AML-193 (cell line): ENCODE results near the gene PRKCQ.

Experiments
- DNase-seq, 2 experiments: peaks; one replicate each; lab custom pipeline; 2025; lab: John Stamatoyannopoulos, UW

The PRKCQ gene

GRCh38 chr10:6579904-6580278 lies at the start of gene PRKCQ:
PRKCQ (minus strand) TSS chr10:6580276; CDS start chr10:6515135, 65,141 bp downstream.
- no peak for DNase-seq

GRCh38 chr10:6625428-6625827 lies 45.4 kb upstream of the PRKCQ start:
- DNase-seq = no peak

GRCh38 chr10:6624392-6624791 lies 44.3 kb upstream of the PRKCQ start:
- no peak for DNase-seq

GRCh38 chr10:6622921-6623320 lies 42.8 kb upstream of the PRKCQ start:
- no peak for DNase-seq

DNA sequence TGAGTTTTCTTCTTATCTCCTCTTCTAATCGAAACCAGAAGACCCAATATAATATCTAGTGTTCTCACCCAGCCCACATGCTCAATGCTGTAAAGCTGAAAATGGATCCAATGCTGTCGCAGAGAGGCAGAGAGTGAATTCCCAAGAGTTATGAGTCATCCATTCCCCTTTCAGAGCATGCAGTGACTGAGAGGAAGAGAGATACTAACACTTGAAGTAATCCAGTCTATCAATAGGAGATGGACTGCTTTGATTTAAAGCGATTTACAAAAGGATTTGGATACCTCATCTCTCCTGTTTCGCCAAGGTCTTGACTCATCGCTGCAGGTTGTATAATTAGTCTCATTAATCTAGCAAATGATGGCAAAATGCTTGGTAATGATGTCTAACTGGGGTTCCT lies 41.5 kb upstream of the PRKCQ start:
- DNase-seq = no peak

GRCh38 chr10:6619660-6620059 lies 39.6 kb upstream of the PRKCQ start:
- no peak for DNase-seq

GRCh38 chr10:6618340-6618739 lies 38.3 kb upstream of the PRKCQ start:
- no peak for DNase-seq

DNA sequence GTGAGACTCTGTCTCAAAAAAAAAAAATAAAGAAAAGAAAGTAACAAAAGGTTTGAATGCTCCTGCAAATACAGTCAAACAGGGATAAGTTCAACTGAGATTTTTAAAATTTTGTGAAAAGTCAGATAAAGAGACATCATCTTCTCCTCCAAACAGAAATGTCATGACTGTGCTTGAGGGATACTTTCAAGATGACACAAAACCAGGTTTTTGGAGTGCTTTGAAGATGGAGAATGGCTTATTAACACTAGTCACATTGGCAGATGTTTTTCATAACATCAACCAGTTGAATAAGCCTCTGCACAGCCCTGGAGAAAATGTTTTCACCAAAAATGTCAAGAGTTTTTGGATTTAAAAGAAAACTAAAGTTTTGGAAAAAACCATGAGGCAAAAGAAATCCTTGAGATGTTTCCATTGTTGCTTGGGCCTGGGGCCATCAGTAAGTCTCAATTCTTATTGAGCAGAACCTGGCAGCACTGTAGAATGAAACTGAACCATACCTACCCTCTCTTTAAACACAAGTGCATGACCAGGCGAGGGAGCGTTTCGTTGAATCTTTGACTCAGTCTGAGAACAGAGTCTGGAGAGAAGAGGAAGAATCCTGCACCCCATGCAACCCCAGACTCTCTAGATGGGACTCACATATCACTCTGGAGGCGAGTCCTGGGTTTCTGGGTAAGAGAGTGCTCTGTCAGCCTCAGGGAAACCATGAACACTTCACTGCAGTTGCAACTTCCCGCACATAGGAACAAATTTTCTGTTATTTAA lies 37.4 kb upstream of the PRKCQ start:
- DNase-seq = no peak

- no peak for DNase-seq
Observed at GRCh38 chr10:6615971-6616370, 35.9 kb upstream of the PRKCQ start.

GRCh38 chr10:6612371-6612770 lies 32.3 kb upstream of the PRKCQ start:
- no peak for DNase-seq

GRCh38 chr10:6610647-6611046 lies 30.6 kb upstream of the PRKCQ start:
- no peak for DNase-seq

- no peak for DNase-seq
Observed at GRCh38 chr10:6609625-6610024, 29.5 kb upstream of the PRKCQ start.

GRCh38 chr10:6607778-6608177 lies 27.7 kb upstream of the PRKCQ start:
- no peak for DNase-seq

DNA sequence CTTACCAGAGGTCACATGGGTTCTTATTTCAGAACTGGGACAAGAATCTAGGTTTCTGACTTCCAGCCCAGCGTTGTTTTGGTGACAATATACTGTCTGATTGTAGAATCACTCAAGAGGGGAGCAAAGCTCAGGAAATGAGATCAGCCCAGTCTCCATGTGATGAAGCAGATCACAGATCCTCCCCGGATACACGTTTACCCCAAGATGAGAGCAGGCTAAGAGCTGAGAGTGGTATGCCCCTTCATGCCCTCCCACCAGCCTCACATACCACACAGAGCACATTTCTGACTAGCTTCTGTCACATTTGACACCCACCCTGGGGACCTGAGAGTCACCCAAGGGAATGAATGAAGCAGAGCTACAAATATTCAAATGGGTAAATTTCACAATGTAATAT lies 27.1 kb upstream of the PRKCQ start:
- no peak for DNase-seq

- DNase-seq = no peak
Observed at GRCh38 chr10:6603142-6604125, 23.4 kb upstream of the PRKCQ start.

- no peak for DNase-seq
Observed at GRCh38 chr10:6602700-6603084, 22.6 kb upstream of the PRKCQ start.

GRCh38 chr10:6602026-6602699 lies 22.1 kb upstream of the PRKCQ start:
- DNase-seq = no peak

DNA sequence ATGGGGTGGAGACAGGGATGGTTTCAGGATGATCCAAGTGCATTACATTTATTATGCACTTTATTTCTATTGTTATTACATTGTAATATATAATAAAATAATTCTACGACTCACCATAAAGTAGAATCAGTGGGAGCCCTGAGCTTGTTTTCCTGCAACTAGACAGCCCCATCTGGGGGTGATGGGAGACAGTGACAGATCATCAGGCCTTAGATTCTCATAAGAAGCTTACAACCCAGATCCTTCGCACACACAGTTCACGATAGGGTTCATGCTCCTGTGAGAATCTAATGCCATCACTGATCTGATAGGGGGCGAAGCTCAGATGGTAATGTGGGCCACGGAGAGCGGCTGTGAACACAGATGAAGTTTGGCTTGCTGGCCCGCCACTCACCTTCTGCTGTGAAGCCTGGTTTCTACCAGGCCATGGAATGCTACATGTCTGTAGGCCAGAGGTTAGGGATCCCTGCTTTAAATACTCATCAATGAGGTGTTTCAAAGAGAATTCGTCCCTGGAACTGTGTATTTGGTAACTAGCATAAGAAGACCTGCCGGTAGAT lies 21.2 kb upstream of the PRKCQ start:
- DNase-seq = no peak

- no peak for DNase-seq
Observed at GRCh38 chr10:6600224-6600987, 20.3 kb upstream of the PRKCQ start.

- DNase-seq = no peak
Observed at GRCh38 chr10:6598679-6599078, 18.6 kb upstream of the PRKCQ start.

GRCh38 chr10:6597478-6597877 lies 17.4 kb upstream of the PRKCQ start:
- no peak for DNase-seq
